Ecto neural progenitor cell (in vitro differentiated cells): ENCODE measurements around the gene IRAK4.
"Not testable (repeated sequence)": the region's sequence is repeated elsewhere in the genome, so short reads cannot be mapped to it uniquely, and the experiment has no call there.

Source experiments
- DNase-seq: peaks from one replicate; pipeline ENCODE4 v3.0.0-alpha.2; 2018; ENCODE audit warnings: low spot score

The IRAK4 gene

GRCh38 chr12:43758728-43759563, at the start of gene IRAK4, which contains the start of gene PUS7L:
TSS of gene IRAK4 (plus strand) at chr12:43758951. CDS start at chr12:43768112, 9,161 bp downstream.
TSS of gene PUS7L (minus strand) at chr12:43758790. CDS start at chr12:43755245, 3,545 bp downstream.
- DNase-seq: peak; percentile 96

- no peak for DNase-seq
Observed at GRCh38 chr12:43711348-43711747, 47.4 kb upstream of the IRAK4 start.

DNA sequence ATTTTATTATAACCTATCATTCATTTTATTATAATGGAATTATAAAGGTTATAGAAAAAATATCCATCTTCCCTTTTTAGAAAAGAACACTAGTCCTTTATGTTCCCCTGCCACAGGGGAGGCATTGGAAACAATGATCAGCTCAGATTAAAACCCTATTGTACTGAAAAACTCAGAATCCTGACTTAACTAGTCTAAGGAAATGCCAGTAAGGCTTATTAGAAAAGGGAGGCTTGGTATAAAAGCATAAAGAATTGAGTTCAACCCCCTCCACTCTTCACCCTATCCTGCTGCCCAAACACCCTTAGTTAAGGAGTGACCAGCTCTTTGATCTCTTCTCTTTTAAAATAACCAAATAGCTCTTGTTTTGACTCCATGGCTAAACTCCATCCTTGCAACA, 36.1 kb upstream of the IRAK4 start:
- no peak for DNase-seq

DNA sequence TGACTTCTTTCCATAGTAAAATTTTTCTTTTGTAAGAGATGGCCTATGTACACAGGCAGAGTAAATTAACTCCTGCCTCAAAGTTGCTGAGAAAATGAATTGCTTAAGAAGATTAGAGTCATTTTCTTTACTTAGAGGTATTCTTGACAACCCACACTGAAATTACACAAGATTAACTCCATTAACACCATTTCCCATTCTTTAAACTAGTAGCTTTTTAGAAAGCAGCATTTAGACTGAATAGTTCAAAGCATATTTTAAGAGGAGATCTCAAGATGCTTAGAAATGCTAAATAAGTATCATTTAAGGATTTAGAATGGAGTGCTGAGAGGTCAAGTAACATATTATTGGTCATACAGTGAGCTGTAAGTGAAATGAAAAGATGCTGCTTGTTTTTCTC, 35.6 kb upstream of the IRAK4 start:
- DNase-seq: no peak

DNA sequence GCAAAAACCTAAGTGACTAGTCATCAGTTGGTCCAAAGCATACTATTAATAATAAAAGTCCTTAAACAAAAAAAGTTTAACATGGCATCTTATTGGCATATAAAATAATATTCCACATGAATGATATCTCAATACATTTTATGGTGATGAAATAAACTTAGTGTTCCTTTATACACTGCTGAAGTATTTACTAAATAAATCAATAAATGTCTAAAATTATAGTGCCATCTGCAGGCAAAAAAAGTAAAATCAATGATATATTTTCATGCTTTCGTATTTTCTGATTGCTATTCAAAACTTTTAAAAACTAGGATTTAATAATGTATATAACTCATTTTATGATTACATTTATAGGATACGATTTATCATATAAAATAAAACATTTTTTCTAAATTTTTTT, 30.6 kb upstream of the IRAK4 start:
- DNase-seq: no peak

DNA sequence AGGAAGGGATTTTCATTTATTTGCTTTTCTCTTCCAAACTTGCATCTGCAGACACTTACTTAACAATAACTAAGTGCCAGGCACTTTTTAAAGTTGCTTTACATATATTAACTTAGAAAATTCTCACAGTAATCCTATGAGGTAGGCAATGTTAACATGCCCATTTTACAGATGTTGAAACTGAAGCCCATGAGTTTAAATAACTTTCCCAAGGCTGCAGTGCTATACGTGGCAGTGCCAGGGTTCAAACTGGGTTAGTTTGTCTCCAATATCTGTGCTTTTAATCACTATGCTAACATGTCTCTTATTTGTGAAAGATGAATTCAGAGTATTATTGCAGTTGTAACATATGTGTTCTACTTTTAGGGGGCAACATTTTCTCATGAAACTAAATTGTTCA, 30.1 kb upstream of the IRAK4 start:
- DNase-seq: no peak

DNA sequence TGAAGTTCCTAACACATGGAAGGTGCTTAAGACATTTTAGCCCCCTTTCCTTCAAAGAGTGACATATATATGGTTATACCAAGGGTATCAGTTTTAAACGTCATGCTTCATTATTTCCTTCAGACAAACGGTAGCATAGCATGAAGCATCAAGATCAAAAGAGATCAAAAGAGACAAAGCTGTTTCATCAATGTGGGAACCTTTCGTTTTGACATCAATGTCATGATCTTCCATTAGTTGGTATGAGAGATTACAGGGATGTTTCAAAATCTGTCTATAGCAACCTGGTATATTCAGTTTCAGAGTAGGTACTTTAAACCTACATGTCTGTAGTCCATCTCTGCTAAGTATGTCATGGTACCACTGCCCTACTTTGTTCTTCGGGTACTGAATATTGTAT, 28.5 kb upstream of the IRAK4 start:
- no peak for DNase-seq

DNA sequence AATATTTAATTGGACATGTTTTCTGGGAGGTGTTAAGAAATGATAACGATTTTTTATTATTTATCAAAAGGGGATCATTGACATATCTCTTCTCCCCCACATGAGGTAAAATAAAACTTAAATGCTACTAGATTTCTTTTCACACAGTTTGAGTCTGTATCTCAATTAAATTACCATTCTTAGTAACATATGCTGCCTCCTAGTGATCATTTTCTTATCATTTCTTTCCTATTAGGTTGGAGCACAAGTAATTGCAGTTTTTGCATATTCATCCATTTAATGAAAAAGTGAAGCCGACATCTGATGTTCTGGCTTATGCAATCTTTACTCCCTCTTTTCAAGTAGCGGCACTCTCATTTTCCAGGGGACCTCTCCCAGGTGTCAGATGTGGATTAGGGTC, 25.1 kb upstream of the IRAK4 start:
- DNase-seq: no peak

- DNase-seq: no peak
Observed at GRCh38 chr12:43736927-43737440, 21.8 kb upstream of the IRAK4 start.

- no peak for DNase-seq
Observed at GRCh38 chr12:43737646-43738045, 21.1 kb upstream of the IRAK4 start.

DNA sequence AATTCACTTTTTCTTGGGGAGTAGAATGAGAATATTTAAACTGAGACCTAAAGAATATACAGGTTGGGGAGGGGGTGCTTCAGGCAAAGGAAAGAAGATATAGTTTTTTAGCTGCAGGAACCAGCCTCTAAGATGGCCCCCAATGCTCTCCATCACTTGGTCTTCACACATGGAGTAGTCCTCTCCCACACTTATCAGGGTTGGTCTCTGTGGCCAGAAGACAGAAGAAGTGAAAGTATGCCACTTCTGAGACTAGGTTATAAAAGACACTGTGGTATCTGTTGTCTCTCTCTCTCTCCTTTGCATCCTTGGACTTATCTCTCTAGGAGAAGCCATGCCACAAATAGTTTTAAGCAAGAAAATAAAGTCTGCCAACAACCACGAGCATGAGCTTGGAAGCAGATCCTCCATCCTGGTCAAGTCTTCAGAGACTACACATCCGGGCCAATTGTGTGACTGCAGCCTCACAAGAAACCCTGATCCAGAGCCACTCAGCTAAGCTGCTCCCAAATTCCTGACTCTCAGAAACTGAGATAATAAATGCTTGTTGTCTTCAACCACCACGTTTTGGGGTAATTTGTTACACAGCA, 18.1 kb upstream of the IRAK4 start:
- DNase-seq: no peak

DNA sequence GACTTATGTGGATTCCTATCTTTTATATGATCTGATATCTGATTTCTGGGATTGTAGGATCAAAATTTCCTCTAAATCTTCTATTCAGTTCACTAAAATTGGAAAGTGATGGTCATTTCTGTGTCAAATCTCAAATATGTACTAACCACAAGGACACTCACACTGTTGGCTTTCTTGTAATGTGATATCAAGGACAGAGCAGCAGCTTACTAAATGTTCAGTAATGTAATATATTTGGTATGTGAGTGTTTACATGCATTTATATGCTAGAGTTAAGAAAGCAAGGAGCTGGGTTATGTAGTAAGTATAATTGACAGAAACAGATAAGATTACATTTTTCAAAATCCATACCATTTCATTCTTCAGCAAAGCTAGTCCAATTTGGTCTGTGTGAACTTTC, 16.6 kb upstream of the IRAK4 start:
- DNase-seq: no peak

DNA sequence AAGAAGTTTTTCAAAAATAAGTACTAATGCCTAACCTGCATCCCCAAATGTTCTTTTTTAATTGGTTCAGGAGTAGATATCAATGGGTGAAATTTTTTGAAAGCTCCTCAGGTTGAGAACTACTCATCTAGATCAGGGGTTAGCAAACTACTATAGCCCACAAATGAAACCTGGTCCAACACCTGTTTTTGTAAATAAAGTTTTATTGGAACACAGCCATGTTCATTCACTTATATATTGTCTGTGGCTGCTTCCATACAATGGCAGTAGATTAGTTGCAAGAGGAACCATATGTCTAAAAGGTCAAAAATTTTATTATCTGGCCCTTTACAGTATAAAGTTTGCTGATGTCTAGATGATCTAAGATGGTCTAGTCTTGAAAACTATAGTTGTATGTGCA, 13.9 kb upstream of the IRAK4 start:
- no peak for DNase-seq

- no peak for DNase-seq
Observed at GRCh38 chr12:43749016-43749415, 9.7 kb upstream of the IRAK4 start.

DNA sequence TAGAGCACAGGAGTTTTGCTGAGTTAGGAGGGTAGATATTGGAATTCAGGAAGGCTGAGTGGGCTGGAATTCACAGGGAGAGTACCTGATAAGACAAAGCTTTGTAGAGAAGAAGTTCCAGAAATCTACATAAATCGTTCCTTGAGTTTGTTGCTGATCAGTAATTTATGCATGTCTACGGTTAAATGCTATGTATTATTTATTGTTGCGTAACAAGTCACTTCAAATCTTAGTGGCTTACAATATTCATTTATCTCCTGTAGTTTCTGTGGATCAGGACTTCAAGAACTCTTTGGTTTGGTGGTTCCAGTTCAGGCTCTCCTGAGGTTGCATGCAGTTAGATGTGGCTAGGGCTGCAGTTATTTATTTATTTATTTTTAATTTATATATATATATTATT, 7.9 kb upstream of the IRAK4 start:
- DNase-seq: no peak

DNA sequence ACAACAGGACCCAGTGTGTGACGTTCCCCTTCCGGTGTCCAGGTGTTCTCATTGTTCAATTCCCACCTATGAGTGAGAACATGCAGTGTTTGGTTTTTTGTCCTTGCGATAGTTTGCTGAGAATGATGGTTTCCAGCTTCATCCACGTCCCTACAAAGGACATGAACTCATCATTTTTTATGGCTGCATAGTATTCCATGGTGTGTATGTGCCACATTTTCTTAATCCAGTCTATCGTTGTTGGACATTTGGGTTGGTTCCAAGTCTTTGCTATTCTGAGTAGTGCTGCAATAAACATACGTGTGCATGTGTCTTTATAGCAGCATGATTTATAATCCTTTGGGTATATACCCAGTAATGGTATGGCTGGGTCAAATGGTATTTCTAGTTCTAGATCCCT, 7.4 kb upstream of the IRAK4 start:
- DNase-seq: not testable (repeated sequence)

- no peak for DNase-seq
Observed at GRCh38 chr12:43754015-43754414, 4.7 kb upstream of the IRAK4 start.

GRCh38 chr12:43758247-43758727, 464 bp upstream of the IRAK4 start:
- no peak for DNase-seq

- DNase-seq: no peak
Observed at GRCh38 chr12:43760396-43760795, 1.6 kb downstream of the IRAK4 start.

- DNase-seq: no peak
Observed at GRCh38 chr12:43761500-43761899, 2.7 kb downstream of the IRAK4 start.

DNA sequence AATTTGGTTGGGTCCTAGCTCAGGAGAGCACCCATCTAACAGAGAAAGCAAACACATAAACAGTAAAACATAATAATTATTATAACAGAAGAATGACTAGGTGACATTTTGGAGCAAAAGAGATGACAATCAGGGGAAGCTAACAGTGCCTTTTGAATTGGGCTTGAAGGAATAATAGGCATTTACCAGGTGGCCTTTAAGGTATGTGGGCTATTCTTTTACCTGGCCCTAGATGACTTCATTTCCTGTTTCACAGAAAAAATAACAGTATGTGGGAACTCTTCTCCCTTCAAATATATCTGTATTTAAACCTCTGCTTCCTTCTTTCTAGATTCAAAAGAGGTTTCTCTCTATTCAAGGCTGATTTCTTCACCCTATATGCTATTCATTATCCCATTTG, 3.8 kb downstream of the IRAK4 start:
- no peak for DNase-seq

- no peak for DNase-seq
Observed at GRCh38 chr12:43763769-43764168, 5.0 kb downstream of the IRAK4 start.

GRCh38 chr12:43764528-43764927, 5.8 kb downstream of the IRAK4 start:
- DNase-seq: no peak
